ENCODE data around the gene RERE.

RERE gene

GRCh38 chr1:8712413-8713231 is 104.8 kb downstream of the RERE start (continued):
- TF ChIP-seq ZSCAN18 (tag by site-specific recombination; IDR thresholded peaks at IDR 0.05) (no peak), ZFP37 (tag by site-specific recombination; IDR thresholded peaks at IDR 0.05) (no peak), TSHZ1 (tag by site-specific recombination; IDR thresholded peaks at IDR 0.05; ENCODE audit: borderline replicate concordance) (0 out of 2 replicates have a peak, but pooled peaks have one; percentile 61), ZNF37A (tag by site-specific recombination; IDR thresholded peaks at IDR 0.05) (no peak), YY1 (tag by site-specific recombination; IDR thresholded peaks at IDR 0.05) (0 out of 2 replicates have a peak, but pooled peaks have one; percentile 64), ZNF449 (tag by site-specific recombination; IDR thresholded peaks at IDR 0.05) (no peak; the same call in 1 of the 2 replicates), GFI1B (tag by site-specific recombination; IDR thresholded peaks at IDR 0.05) (peak; percentile 51; the same call in 1 of the 2 replicates), ZBTB26 (tag by site-specific recombination; optimal IDR thresholded peaks at IDR 0.05) (no peak), ZNF221 (tag by site-specific recombination; IDR thresholded peaks at IDR 0.05; ENCODE audit: borderline replicate concordance) (no peak), ZFP69B (tag by site-specific recombination; IDR thresholded peaks at IDR 0.05) (no peak), ZNF274 (IDR thresholded peaks at IDR 0.05; ENCODE audit: low read length) (no peak), ZNF274 (tag by site-specific recombination; IDR thresholded peaks at IDR 0.05; ENCODE audit: borderline replicate concordance) (no peak), ZNF175 (tag by site-specific recombination; IDR thresholded peaks at IDR 0.05) (no peak), KLF17 (tag by site-specific recombination; IDR thresholded peaks at IDR 0.05) (no peak), MZF1 (tag by site-specific recombination; IDR thresholded peaks at IDR 0.05; ENCODE audit: borderline replicate concordance) (peak; percentile 19; the same call in 1 of the 2 replicates), ZNF23 (tag by site-specific recombination; IDR thresholded peaks at IDR 0.05; ENCODE audit: borderline replicate concordance) (no peak), ZNF174 (tag by site-specific recombination; IDR thresholded peaks at IDR 0.05) (no peak), HOXA7 (CRISPR knock-in tag; IDR thresholded peaks at IDR 0.05; ENCODE audit: borderline replicate concordance) (no peak), ZNF707 (tag by site-specific recombination; IDR thresholded peaks at IDR 0.05) (no peak)
- TF ChIP-seq, protein P1, sequence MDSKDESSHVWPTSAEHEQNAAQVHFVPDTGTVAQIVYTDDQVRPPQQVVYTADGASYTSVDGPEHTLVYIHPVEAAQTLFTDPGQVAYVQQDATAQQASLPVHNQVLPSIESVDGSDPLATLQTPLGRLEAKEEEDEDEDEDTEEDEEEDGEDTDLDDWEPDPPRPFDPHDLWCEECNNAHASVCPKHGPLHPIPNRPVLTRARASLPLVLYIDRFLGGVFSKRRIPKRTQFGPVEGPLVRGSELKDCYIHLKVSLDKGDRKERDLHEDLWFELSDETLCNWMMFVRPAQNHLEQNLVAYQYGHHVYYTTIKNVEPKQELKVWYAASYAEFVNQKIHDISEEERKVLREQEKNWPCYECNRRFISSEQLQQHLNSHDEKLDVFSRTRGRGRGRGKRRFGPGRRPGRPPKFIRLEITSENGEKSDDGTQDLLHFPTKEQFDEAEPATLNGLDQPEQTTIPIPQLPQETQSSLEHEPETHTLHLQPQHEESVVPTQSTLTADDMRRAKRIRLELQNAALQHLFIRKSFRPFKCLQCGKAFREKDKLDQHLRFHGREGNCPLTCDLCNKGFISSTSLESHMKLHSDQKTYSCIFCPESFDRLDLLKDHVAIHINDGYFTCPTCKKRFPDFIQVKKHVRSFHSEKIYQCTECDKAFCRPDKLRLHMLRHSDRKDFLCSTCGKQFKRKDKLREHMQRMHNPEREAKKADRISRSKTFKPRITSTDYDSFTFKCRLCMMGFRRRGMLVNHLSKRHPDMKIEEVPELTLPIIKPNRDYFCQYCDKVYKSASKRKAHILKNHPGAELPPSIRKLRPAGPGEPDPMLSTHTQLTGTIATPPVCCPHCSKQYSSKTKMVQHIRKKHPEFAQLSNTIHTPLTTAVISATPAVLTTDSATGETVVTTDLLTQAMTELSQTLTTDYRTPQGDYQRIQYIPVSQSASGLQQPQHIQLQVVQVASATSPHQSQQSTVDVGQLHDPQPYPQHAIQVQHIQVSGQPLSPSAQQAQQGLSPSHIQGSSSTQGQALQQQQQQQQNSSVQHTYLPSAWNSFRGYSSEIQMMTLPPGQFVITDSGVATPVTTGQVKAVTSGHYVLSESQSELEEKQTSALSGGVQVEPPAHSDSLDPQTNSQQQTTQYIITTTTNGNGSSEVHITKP (tag by site-specific recombination; IDR thresholded peaks at IDR 0.05): no peak; the same call in 1 of the 2 replicates
- TF ChIP-seq, protein P2, sequence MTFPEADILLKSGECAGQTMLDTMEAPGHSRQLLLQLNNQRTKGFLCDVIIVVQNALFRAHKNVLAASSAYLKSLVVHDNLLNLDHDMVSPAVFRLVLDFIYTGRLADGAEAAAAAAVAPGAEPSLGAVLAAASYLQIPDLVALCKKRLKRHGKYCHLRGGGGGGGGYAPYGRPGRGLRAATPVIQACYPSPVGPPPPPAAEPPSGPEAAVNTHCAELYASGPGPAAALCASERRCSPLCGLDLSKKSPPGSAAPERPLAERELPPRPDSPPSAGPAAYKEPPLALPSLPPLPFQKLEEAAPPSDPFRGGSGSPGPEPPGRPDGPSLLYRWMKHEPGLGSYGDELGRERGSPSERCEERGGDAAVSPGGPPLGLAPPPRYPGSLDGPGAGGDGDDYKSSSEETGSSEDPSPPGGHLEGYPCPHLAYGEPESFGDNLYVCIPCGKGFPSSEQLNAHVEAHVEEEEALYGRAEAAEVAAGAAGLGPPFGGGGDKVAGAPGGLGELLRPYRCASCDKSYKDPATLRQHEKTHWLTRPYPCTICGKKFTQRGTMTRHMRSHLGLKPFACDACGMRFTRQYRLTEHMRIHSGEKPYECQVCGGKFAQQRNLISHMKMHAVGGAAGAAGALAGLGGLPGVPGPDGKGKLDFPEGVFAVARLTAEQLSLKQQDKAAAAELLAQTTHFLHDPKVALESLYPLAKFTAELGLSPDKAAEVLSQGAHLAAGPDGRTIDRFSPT (tag by site-specific recombination; IDR thresholded peaks at IDR 0.05): peak; percentile 61; the same call in 1 of the 2 replicates
- TF ChIP-seq, protein P3, sequence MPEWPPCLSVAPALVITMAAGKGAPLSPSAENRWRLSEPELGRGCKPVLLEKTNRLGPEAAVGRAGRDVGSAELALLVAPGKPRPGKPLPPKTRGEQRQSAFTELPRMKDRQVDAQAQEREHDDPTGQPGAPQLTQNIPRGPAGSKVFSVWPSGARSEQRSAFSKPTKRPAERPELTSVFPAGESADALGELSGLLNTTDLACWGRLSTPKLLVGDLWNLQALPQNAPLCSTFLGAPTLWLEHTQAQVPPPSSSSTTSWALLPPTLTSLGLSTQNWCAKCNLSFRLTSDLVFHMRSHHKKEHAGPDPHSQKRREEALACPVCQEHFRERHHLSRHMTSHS (tag by site-specific recombination; IDR thresholded peaks at IDR 0.05): no peak

Measured in HEK293 (cell line).